GM12892 (cell line): ENCODE results near the gene MYLK. TPM values are rescaled to one million over a fixed set of nuclear protein-coding genes. Genes with fewer than 3 reads are reported as not detected.

Experiments
- DNase-seq: peaks from one replicate; pipeline ENCODE4 v3.0.0; 2011; ENCODE audit not compliant: insufficient read length
- FAIRE-seq: peaks from 2 replicates; lab custom pipeline; 2011; peaks lifted over from hg19 to GRCh38; lab: Jason Lieb, UNC
- POLR2A ChIP-seq: IDR thresholded peaks from 2 replicates; pipeline ENCODE4 v1.6.1; 2011; ENCODE audit warnings: low read depth, low read length, control low read depth
- POLR2AphosphoS5 ChIP-seq: IDR thresholded peaks from 2 replicates; pipeline ENCODE4 v1.6.1; 2011; ENCODE audit warnings: low read depth, low read length, control low read depth
- TAF1 ChIP-seq: IDR thresholded peaks from 2 replicates; pipeline ENCODE4 v1.6.1; 2011; ENCODE audit warnings: low read depth, mild to moderate bottlenecking, control low read depth, low read length, borderline replicate concordance
- polyA plus RNA-seq: library from polyadenylated mRNA; unstranded; fragments of >200 nt; gene quantifications from one replicate; pipeline ENCODE4 v1.2.1, GENCODE V29; 2012; ENCODE audit warnings: missing spikeins, inconsistent platforms; ENCODE audit not compliant: missing spikeins

MYLK gene
- 0.53 TPM for polyA plus RNA-seq

GRCh38 chr3:123884203-123884831 lies at the start of gene MYLK:
Gene MYLK (minus strand): TSS chr3:123884332. CDS start chr3:123793841, 90,491 bp downstream.
- no peak for FAIRE-seq
- TF ChIP-seq TAF1, result no peak
- no peak for TF ChIP-seq POLR2AphosphoS5
- no peak for TF ChIP-seq POLR2A
- DNase-seq, result peak; percentile 59

- DNase-seq (no peak), FAIRE-seq (no peak)
- no peak for TF ChIP-seq POLR2A
- TF ChIP-seq POLR2AphosphoS5, result no peak
- no peak for TF ChIP-seq TAF1
Observed at GRCh38 chr3:123930445-123930844, 46.3 kb upstream of the MYLK start.

- no peak for FAIRE-seq
- DNase-seq, result no peak
- TF ChIP-seq TAF1 (no peak), POLR2A (no peak), POLR2AphosphoS5 (no peak)
Observed at GRCh38 chr3:123929325-123929724, 45.2 kb upstream of the MYLK start.

GRCh38 chr3:123926396-123926795 lies 42.3 kb upstream of the MYLK start:
- no peak for TF ChIP-seq POLR2A
- TF ChIP-seq POLR2AphosphoS5, result no peak
- no peak for TF ChIP-seq TAF1
- FAIRE-seq, result no peak
- DNase-seq, result no peak

GRCh38 chr3:123920868-123921267 lies 36.7 kb upstream of the MYLK start:
- no peak for FAIRE-seq
- no peak for TF ChIP-seq TAF1
- TF ChIP-seq POLR2A, result no peak
- TF ChIP-seq POLR2AphosphoS5, result no peak
- DNase-seq, result no peak

- DNase-seq, result no peak
- TF ChIP-seq POLR2A (no peak), TAF1 (no peak)
- no peak for FAIRE-seq
Observed at GRCh38 chr3:123920383-123920782, 36.3 kb upstream of the MYLK start.

- no peak for TF ChIP-seq TAF1
- no peak for TF ChIP-seq POLR2A
- no peak for TF ChIP-seq POLR2AphosphoS5
- FAIRE-seq (no peak), DNase-seq (no peak)
Observed at GRCh38 chr3:123919353-123919752, 35.2 kb upstream of the MYLK start.

- no peak for TF ChIP-seq TAF1
- TF ChIP-seq POLR2AphosphoS5, result no peak
- TF ChIP-seq POLR2A, result no peak
- DNase-seq (no peak), FAIRE-seq (no peak)
Observed at GRCh38 chr3:123914829-123915228, 30.7 kb upstream of the MYLK start.

GRCh38 chr3:123909785-123910184 lies 25.7 kb upstream of the MYLK start:
- no peak for DNase-seq
- TF ChIP-seq POLR2A (no peak), TAF1 (no peak), POLR2AphosphoS5 (no peak)
- FAIRE-seq, result peak; percentile 36

GRCh38 chr3:123907720-123908119 lies 23.6 kb upstream of the MYLK start:
- FAIRE-seq (no peak), DNase-seq (no peak)
- TF ChIP-seq TAF1 (no peak), POLR2A (no peak), POLR2AphosphoS5 (no peak)

GRCh38 chr3:123899300-123899865 lies 15.3 kb upstream of the MYLK start:
- DNase-seq, result no peak
- no peak for FAIRE-seq
- TF ChIP-seq TAF1 (no peak), POLR2AphosphoS5 (no peak), POLR2A (no peak)

GRCh38 chr3:123893012-123893411 lies 8.9 kb upstream of the MYLK start:
- no peak for DNase-seq
- no peak for TF ChIP-seq POLR2A
- no peak for TF ChIP-seq TAF1
- TF ChIP-seq POLR2AphosphoS5, result no peak
- FAIRE-seq, result no peak
